G401.6 (cell line): ENCODE measurements around the gene UBAC2.
"Not testable (repeated sequence)": the region's sequence is repeated elsewhere in the genome, so short reads cannot be mapped to it uniquely, and the experiment has no call there.

ENCODE experiments used
- FAIRE-seq: peaks from 2 replicates; lab custom pipeline; 2012; peaks lifted over from hg19 to GRCh38; lab: Jason Lieb, UNC

Gene UBAC2

GRCh38 chr13:99380921-99381645, 180.4 kb downstream of the UBAC2 start:
- no peak for FAIRE-seq

- FAIRE-seq = no peak
Observed at GRCh38 chr13:99381766-99382165, 181.1 kb downstream of the UBAC2 start.

- no peak for FAIRE-seq
Observed at GRCh38 chr13:99382428-99383133, 181.9 kb downstream of the UBAC2 start.

- FAIRE-seq = no peak
Observed at GRCh38 chr13:99383511-99383921, 182.9 kb downstream of the UBAC2 start.

- no peak for FAIRE-seq
Observed at GRCh38 chr13:99383946-99384345, 183.3 kb downstream of the UBAC2 start.

- no peak for FAIRE-seq
Observed at GRCh38 chr13:99384468-99384867, 183.8 kb downstream of the UBAC2 start.

- no peak for FAIRE-seq
Observed at GRCh38 chr13:99385161-99385560, 184.5 kb downstream of the UBAC2 start.

- FAIRE-seq = no peak
Observed at GRCh38 chr13:99385940-99386339, 185.3 kb downstream of the UBAC2 start.

- FAIRE-seq = no peak
Observed at GRCh38 chr13:99386495-99386894, 185.8 kb downstream of the UBAC2 start.

- no peak for FAIRE-seq
Observed at GRCh38 chr13:99386911-99387788, 186.5 kb downstream of the UBAC2 start.

GRCh38 chr13:99388334-99388923, 187.8 kb downstream of the UBAC2 start:
- no peak for FAIRE-seq

- FAIRE-seq = not testable (repeated sequence)
Observed at GRCh38 chr13:99389094-99389493, 188.4 kb downstream of the UBAC2 start.

- no peak for FAIRE-seq
Observed at GRCh38 chr13:99389520-99390304, 189.1 kb downstream of the UBAC2 start.

GRCh38 chr13:99390601-99391000, 189.9 kb downstream of the UBAC2 start:
- no peak for FAIRE-seq

- no peak for FAIRE-seq
Observed at GRCh38 chr13:99391781-99392469, 191.3 kb downstream of the UBAC2 start.

GRCh38 chr13:99392470-99393135, 191.9 kb downstream of the UBAC2 start:
- no peak for FAIRE-seq

- not testable (repeated sequence) for FAIRE-seq
Observed at GRCh38 chr13:99393391-99393790, 192.7 kb downstream of the UBAC2 start.

GRCh38 chr13:99393791-99394735, 193.4 kb downstream of the UBAC2 start:
- FAIRE-seq = no peak

GRCh38 chr13:99395436-99395835, 194.8 kb downstream of the UBAC2 start:
- FAIRE-seq = no peak
